GM19324 (cell line): Measurements from ENCODE around the gene FAM53C.

Source experiments
- ATAC-seq: cut with Tn5 transposase; IDR thresholded peaks from one replicate; pipeline ENCODE4 v1.9.1; 2021; ENCODE audit warnings: mild to moderate bottlenecking, moderate library complexity; ENCODE audit not compliant: unreplicated experiment, low FRiP score

Gene FAM53C

DNA sequence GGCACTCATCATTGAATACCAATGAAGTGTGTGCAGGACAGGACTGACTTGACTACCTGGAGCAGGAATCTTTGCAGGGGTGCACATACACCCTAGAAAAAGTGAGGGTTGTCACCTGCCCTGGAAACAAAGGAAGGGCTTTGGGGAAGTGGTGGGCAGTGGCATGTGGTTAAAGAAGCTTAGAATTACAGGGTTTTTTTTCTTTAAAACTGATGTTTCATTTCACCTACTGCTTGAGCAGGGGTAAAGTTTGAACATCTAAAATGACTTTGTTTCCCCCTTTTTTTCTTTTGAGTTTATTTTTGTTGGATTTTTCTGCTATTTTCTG lies 12.5 kb downstream of the FAM53C start:
- no peak for ATAC-seq

DNA sequence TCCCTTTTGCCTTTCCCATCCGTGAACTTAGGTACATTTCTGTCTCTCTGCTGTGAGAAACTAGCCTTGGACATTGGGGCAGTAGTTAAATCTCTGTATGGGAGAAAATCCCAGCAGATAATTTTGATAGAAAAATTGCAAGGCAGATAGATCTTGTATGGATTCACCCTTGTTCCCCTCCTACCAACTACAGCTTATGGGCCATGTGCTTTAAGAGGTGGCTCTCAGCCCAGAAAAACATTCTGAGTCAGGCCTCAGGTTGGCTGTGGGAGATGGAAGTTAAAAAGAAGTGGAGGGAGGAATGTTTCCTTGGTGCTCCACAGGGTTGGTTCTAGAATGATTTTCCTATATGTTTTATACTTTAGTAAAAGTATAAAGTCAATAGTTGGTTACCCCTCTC lies 13.0 kb downstream of the FAM53C start:
- no peak for ATAC-seq

DNA sequence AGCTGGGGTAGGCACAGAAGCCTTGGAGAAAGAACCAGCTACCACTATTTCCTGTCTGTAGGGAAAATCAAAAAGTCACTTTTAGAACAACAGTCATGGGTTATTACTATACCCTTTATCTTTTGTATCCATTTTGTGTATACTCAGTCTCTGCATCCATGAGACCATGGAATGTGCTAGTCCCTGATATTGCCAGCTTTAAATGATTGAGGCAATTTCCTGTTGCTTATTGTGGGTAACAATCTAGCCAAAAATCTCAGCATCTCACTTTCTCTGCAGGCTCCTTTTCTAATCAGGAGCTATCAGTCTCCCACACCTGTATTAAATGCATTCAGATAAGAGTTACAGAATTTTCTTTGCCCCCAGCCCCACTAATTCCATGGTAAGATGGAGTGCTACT lies 13.5 kb downstream of the FAM53C start:
- ATAC-seq = no peak

DNA sequence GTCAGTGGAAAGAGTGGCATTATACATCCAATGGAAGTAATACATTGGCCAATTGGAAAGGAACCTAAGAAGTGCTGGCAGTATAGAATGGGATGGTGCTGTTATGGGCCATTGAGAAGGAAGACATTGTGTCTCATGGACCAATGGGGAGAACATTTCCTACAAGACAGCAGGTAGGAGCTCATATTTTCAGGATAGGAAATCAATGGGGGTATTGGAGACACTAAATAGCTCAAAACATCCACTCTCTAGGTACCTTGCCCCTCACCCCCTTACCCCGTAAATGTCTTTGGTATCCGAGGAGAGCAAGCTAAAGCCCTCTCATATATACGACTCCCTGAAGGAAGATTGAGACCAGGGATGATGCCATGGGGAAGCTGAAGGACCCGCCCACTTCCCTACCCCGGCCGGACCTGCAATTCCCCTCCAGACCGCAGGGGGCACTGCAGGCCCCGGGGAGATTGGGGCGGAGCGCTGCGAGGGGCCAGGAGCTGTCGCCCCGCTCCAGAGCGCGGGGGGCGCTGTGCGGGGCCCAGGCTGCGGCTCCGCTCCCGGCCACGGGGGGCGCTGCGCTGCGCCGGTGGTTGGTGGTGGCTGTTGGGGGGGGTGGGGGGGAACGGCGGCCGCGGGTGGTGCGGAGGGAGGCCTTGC lies 14.1 kb downstream of the FAM53C start, which contains the start of gene KDM3B:
KDM3B (plus strand) TSS at position 615 of the 651 bp plus-strand sequence. CDS start 111 bp downstream, outside the sequence.
- ATAC-seq = peak; percentile 71

DNA sequence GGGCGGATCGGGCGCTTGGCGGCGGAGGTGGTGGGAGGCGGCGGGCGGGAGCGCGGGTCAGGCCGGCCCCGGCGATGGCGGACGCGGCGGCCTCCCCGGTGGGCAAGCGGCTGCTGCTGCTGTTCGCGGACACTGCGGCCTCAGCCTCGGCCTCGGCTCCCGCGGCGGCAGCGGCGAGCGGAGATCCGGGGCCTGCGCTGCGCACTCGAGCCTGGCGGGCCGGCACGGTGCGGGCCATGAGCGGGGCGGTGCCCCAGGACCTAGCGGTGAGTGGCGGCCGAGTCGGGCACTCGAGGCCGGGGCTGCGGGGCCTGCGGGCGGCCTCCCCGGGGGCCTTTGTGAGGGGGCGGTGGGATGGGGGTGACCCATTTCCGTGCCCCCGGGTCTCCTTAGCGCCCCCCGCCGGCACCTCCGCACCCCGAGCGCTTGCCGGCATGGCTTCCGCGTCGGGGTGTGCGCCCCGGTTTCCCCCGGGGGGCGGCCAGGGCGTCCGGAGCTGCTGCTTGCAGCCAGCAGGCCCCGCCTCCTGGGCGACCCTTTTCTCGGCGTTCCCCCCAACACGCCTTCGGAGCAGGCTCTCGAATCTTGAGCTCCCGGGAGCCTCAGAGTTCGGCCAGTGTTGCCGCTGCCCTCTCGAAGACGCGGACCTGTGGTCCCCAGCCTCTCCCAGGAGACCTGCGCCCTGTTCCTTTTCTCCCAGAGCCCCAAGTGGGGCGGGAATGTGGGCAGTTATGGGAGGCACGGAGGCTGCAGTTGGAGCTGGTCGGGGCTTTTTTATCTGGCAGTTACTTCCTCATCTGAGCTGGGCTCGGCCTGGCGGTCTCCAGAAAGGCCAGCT lies 14.9 kb downstream of the FAM53C start:
- ATAC-seq = peak; percentile 52

DNA sequence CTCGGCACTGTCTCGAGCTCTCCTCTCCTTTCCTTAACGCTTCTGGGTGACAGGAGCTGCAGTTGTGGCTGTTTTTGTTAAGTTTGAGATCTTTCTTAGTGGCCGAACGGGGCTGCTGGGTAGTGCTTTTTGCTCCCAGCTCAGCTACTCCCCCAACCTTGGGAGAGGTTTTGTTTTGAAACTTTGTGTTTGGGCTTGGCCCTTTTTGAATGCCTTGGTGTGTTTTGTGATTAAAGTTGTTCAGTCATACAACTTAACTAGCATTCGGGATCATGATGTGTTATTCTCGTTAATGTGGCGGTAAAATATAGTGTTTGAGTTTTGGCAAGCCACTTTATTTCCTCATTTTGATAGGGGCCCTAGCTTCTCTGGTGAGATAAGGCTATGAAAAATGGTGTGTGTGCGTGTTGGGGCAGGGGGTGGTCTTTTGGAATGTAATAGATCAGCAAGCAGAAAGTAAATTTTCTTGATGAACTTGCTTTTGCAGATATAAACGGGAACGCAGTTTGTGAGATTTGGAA lies 15.6 kb downstream of the FAM53C start:
- no peak for ATAC-seq

DNA sequence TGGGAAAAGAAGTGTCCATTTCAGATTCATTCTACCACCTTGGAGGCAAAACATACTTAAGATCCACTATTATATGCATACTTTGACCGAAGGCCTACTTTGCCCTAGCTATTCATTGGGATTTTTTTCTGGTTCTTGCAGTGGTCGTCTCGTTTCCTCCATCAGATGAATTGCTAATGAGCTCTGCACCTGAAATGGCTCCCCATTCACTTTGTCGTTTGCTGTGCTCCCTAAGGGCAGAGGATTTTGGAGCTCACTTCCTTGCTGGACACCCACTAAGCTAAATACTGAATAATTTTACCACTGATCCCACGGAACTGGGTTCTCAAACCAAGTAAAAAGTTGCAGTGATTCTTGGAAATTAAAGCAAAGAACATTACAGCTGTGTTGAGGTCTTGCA lies 16.3 kb downstream of the FAM53C start:
- ATAC-seq = no peak

DNA sequence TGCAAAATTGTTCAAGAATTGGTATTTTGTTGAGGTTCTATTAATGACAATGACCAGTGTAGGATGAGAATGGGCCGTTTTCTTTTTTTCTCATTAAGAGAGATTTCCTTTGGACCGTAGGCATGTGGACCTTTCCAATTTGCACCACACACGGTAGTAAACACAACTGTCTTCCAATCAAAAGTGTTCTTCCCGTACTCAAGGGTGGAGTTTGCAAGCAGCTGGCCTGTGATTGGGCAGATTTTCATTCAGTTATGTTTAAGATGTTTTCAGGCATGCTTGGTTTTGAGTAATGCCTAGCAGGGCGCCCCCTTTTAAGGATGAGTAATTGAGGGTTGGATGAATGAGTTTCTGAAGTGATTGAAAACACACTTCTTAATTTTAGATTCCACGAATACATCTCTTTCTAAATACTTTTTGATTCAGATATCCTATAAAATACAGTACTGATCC lies 16.9 kb downstream of the FAM53C start:
- ATAC-seq = no peak

DNA sequence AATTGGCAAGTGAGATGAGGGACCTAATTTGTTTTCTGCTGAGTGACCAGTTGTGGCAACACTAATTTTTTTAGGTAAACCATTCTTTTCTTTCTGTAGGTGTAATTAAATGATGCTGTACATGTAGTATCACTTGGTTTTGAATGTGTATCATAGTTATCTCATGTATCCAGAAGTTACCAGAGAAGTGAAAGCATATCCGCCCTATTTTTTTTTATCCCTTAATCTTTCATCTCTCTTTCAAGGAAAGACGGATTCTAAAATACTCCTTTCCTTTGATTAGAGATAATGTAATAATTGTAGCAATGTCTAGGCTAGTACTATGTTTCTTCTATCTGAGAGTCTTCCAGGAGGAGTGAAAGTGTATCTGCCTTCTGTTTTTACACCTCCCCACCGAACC lies 21.6 kb downstream of the FAM53C start:
- ATAC-seq = no peak

DNA sequence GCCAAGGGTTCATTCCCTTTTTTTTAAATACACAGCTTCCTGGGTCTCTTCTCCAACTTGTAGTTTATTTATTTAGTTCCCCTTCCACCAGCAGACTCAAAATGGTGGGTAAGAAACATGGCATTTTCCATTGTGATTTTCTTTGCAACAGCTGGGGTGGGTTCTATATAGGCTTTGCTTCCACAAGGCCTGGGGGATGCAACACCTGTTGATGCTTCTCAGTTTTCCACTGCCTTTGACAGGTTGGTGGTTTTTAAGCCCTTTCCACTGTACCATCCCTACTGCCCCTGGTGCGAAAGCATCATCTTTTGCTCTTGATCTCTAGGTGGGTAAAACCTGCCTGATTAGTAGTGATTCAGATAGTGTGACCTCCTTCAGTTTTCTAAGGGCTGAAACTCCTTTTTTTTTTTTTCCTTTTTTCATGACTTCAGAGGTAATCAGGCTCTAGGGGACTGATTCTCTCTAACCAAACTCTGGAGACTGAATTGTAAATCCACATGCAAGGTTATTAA lies 22.9 kb downstream of the FAM53C start:
- ATAC-seq = no peak

DNA sequence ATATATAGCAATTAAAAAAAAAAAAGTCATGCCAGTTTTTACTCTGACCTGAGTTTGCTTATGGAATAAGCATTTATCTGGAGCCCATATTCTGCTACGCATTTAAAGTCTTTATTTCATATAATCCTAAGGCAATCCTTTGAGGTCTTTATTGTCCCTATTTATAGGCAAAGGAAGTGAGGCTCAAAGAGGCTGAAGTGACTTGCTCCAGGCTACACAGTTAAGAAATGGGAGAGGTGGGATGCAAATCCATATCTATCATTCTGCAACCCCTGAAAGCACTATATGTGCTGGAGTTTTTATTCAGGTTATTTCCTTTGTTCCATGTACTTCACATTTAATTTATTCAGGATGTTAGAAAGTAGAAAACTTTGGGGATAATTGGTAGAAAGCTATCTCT lies 26.5 kb downstream of the FAM53C start:
- no peak for ATAC-seq

DNA sequence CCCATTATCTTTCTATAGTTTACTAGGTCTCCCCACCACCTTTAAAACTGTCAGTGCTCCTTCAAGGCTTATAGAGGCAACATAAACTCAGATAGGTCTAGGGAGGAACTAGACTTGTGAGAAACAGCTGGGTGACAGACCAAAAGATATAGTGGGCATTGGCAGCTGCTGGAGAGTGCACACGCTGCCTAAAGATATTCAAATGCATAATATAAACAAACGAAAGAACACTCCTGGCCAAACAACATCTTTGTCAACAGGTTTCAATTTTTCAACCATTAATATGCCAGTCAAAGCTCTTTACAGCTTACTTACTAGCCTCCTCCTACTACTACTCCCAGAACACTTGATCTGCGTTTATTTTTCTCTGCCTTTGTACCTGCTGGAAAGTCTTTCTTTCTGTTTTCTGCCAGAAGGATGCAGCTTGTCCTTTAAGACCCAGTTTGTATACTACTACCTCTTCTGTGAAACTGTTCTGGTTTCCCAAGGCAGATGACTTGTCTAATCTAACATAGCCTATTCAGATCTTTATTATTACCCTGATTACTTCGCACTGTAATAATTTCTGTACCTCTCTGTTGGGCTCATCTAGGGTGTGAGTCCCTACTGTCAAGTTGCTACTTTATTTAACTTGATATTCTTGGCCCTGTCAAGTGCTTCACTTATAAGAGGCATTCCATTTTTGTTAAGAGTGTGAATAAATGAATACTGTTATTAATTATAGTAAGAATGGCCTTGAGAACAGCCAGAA lies 28.7 kb downstream of the FAM53C start:
- ATAC-seq = no peak

DNA sequence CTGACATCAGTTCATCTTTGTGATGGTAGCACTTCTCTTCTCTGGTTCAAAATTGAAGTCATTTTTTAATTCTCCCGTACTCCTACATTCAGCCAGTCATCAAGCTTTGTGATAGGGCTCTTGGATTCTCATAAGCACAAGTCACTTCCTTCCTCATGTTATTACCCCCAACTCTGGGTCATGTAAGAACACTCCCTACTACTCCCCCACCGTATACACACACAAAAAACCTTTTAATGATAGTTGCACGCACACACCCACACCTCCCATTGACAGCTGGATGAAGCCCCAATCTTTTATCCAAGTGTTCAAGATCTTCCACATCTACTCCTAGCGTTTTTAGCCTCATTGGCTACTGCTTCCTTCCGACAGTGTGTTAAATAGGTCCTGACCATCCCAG lies 31.2 kb downstream of the FAM53C start:
- no peak for ATAC-seq

DNA sequence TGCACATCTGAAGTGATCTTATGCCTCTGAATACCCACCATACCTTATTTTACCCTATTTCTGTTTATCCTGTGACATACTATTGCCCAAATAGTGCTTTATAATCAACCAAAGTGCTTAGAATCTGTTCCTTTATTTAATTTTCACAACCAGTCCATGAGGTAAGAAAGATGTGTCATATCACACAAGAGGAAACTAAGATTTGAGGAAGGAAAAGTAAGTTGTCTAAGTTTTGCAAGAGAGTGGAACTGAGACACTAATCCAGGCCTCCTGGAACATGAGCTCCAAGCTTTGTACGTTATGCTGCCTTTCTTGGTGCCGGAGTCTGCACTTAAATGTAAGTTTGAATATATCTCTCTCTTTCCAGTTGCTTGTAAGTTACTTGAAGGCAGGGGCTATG lies 31.6 kb downstream of the FAM53C start:
- ATAC-seq = no peak

DNA sequence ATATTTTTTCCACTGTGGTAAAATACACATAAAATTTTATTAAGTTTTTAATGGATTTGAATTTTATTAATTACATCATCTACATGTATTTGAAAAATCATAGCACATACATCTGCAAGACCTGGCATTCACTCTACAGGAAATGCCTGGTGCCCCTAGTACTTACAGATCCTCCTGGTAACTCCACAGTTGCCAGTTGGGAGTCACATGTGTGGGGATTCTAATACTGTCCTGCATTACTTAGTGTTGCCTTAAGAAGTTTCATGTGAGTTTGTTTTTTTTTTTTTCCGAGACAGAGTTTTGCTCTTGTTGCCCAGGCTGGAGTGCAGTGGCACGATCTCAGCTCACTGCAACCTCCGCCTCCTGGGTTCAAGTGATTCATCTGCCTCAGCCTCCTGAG lies 32.5 kb downstream of the FAM53C start:
- ATAC-seq = no peak

DNA sequence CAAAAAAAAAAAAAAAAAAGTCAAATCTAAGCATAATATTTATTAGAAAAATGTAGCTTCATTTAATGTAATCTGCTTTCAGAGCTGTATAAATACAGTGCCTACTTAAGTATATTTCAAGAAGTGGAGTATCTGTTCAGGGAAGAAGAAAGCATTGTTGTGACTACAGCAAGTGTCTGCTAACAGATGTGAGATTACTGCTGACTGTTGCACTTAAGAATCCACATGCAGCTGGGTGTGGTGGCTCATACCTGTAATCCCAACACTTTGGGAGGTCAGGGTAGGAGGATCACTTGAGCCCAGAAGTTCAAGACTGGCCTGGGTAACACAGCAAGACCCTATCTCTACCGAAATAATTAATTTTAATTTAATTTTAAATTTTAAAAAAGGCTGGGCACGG lies 33.4 kb downstream of the FAM53C start:
- ATAC-seq = no peak

DNA sequence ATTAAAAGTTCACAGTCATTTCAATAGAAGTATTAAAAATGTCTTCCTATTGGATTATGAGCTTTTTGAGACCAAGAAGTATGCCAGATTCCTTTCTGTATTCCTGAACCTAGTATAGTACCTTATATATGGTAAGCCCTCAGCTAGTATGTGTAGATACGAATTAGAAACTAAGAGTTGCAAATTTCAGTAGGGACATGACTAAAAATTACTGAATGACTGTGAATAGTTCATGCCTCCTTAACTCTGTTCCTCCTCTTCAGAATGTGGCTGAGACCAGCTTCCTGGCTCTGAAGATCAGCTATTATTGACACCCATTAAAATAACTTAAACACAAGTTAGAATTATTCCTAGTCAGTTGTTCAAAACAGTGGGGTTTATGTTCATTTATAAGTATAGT lies 34.2 kb downstream of the FAM53C start:
- ATAC-seq = no peak

DNA sequence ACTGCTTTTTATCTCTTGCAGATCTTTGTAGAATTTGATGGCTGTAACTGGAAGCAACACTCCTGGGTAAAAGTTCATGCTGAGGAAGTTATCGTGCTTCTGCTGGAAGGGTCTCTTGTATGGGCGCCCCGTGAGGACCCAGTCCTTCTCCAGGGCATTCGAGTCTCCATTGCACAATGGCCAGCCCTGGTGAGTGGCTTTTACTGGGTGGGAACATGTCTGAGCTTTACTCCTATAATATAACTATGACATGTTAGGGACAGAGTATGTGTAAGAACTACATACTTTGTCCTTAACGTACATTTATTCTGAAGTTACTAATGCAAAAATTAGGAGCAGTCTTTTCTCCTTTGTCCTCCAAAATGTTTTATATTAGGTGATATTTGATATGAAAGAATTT lies 34.6 kb downstream of the FAM53C start:
- ATAC-seq = no peak

DNA sequence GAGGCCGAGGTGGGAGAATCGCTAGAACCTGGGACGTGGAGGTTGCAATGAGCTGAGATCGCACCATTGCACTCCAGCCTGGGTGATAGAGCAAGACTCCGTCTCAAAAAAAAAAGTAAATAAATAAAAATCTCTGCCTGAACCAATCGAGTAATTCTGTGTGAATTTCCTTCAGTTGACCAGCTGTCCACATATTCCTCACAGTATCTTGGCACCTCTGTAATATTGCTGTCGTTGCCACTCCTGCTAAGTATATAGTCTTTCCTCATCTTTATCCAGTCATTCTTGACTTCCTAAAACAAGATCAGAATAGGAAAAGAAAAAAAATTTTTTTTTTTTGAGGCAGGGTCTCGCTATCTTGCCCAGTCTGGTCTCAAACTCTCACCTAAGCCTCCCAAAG lies 44.3 kb downstream of the FAM53C start:
- ATAC-seq = no peak

DNA sequence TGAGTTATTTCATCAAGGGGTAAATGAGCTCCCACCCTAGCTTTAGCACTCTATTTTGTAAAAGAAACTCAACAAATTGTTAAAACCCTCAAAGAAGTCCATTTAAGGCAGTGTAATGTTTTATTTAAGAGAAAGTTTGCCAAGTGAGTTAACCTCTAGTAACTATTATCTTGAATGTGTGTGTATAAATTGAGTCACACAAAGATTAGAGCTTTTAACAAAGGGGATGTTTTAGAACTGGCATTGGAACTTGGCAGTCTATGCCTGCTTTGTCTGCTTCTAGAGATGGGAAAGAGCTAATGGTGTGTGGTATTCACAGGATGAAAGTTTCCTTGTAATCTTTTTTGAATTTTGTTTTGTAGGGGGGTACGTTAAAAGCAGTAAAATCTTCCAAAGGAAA lies 47.6 kb downstream of the FAM53C start:
- ATAC-seq = no peak

DNA sequence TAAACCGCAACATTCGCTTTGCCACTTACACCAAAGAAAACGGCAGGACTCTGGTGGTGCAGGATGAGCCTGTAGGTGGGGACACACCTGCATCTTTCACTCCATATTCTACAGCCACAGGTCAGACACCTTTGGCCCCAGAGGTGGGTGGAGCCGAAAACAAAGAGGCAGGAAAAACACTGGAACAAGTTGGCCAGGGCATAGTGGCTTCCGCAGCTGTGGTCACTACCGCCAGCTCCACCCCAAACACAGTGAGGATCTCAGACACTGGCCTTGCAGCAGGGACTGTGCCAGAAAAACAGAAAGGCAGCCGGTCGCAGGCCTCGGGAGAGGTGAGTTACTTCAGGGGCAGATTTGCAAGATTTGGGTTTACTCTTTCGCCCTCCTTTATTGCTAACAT lies 48.2 kb downstream of the FAM53C start:
- ATAC-seq = no peak
